ENCODE measurements around the gene MLXIP. TPM values are rescaled to one million over a fixed set of nuclear protein-coding genes. Genes with fewer than 3 reads are reported as not detected.

The MLXIP gene
- total and polyA plus RNA-seq, 2 of the 13 experiments (the other 11 are each of a cell fraction or from before 2014, with no cell fraction given): 5.3 to 6.7 TPM

DNA sequence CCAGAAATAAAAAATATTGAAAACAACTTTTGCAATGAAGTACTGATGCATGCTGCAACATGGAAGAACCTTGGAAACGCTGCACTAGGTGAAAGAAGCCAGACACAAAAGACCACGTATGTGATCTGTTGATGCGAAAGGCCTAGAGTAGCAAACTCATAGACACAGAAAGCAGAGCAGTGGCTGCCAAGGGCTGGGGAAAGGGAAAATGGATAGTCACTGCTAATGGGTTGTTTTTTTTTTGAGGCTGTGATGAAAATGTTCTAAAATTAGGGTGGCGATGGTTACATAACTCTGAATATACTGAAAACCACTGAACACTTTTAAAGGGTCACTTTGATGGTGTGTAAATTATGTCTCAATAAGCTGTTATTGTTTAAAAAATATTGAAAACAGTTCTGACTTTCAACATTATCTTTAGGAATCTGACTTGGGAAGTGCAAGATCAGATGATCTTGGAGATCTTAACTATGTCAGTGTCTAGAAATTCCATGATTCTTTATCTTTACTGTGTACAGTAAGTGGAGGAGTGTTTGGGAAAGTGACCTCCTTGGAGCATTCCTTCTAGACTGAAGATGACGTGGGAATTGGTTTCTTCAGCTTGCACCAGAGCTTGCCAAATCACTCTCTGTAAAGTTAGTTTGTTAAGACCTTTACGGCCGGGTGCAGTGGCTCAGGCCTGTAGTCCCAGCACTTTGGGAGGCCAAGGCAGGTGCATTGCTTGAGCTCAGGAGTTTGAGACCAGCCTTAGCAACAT, 12.4 kb downstream of the MLXIP start:
- peaks cover 16% of the 10 kb centered on the region; the same call in 1 of the 2 replicates for H4K20me1 ChIP-seq (ENCODE audit: insufficient read depth, low read length)
- peaks cover 33% of the 10 kb centered on the region for H3K79me2 ChIP-seq (ENCODE audit: insufficient read depth, low read length)
- H3K9me3 ChIP-seq (ENCODE audit: low read length): no peaks in the 10 kb centered on the region
- in situ Hi-C loops (cut with HindIII; ENCODE audit: extremely low pct_ligation_motif_present, low pct_unique_long_range_greater_than_20kb) (no loop called here), intact Hi-C loops (cut with micrococcal nuclease; ENCODE audit: unreplicated experiment) (no loop called here)
- H3K4me3 ChIP-seq (replicated peaks in 1 of 3; ENCODE audit: insufficient read depth in 1 of 3, low read depth in 2 of 3, low read length in 3 of 3): no peak overlapping the region
- DNase-seq (ENCODE audit: low spot score) (no peak), FAIRE-seq (no peak), ATAC-seq (no peak)
- H3K9ac ChIP-seq (ENCODE audit: insufficient read depth, low read depth, low read length): no peak overlapping the region
- H3K27me3 ChIP-seq (ENCODE audit: control insufficient read depth in 1 of 2, insufficient read depth in 2 of 2, low read length in 2 of 2): no peaks in the 10 kb centered on the region
- peaks cover 6 to 22% of the 10 kb centered on the region in 2 experiments; a peak in 3 of 5 replicates for H3K36me3 ChIP-seq (replicated peaks in 1 of 2; ENCODE audit: control insufficient read depth in 1 of 2, insufficient read depth in 2 of 2, low read length in 2 of 2)
- peaks cover 26% of the 10 kb centered on the region for H3K4me1 ChIP-seq (ENCODE audit: insufficient read depth, low read length)
- CTCF ChIA-PET (ENCODE audit: low intra/inter-chr PET ratio, low total read pairs): no interaction called here
- POLR2A ChIA-PET: no interaction called here
- BruUV-seq (replicated peaks): no TSS peak
- no peak overlapping the region for H2AFZ ChIP-seq (ENCODE audit: low read length)
- H3K4me2 ChIP-seq (ENCODE audit: low read depth, low read length): no peak overlapping the region
- WGBS (ENCODE audit: low lambda C conversion rate): 94% methylated on average over 7 of the region's 7 CpGs
- H3K27ac ChIP-seq (ENCODE audit: extremely low read length, insufficient read depth, low read length): no peak overlapping the region
- TF ChIP-seq FOXO1 (CRISPR knock-in tag; IDR thresholded peaks at IDR 0.05) (no peak), ZNF562 (CRISPR knock-in tag; IDR thresholded peaks at IDR 0.05; ENCODE audit: borderline replicate concordance) (no peak), ZMYM2 (CRISPR knock-in tag; IDR thresholded peaks at IDR 0.05) (no peak), HMGA1 (CRISPR knock-in tag; conservative IDR thresholded peaks at IDR 0.05) (no peak), RXRB (CRISPR knock-in tag; IDR thresholded peaks at IDR 0.05; ENCODE audit: borderline replicate concordance) (no peak), ELF3 (CRISPR knock-in tag; IDR thresholded peaks at IDR 0.05) (no peak), GZF1 (CRISPR knock-in tag; IDR thresholded peaks at IDR 0.05) (no peak), ZFP82 (CRISPR knock-in tag; IDR thresholded peaks at IDR 0.05; ENCODE audit: borderline replicate concordance) (no peak), SOX13 (IDR thresholded peaks at IDR 0.05) (no peak), SOX13 (CRISPR knock-in tag; conservative IDR thresholded peaks at IDR 0.05 in 1 of 2, IDR thresholded peaks at IDR 0.05 in 1 of 2) (no peak), ZNF230 (CRISPR knock-in tag; IDR thresholded peaks at IDR 0.05) (no peak)
- TF ChIP-seq, protein P1, sequence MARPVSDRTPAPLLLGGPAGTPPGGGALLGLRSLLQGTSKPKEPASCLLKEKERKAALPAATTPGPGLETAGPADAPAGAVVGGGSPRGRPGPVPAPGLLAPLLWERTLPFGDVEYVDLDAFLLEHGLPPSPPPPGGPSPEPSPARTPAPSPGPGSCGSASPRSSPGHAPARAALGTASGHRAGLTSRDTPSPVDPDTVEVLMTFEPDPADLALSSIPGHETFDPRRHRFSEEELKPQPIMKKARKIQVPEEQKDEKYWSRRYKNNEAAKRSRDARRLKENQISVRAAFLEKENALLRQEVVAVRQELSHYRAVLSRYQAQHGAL (CRISPR knock-in tag; IDR thresholded peaks at IDR 0.05; ENCODE audit: not compliant biosample characterization): no peak
- TF ChIP-seq, protein P2, sequence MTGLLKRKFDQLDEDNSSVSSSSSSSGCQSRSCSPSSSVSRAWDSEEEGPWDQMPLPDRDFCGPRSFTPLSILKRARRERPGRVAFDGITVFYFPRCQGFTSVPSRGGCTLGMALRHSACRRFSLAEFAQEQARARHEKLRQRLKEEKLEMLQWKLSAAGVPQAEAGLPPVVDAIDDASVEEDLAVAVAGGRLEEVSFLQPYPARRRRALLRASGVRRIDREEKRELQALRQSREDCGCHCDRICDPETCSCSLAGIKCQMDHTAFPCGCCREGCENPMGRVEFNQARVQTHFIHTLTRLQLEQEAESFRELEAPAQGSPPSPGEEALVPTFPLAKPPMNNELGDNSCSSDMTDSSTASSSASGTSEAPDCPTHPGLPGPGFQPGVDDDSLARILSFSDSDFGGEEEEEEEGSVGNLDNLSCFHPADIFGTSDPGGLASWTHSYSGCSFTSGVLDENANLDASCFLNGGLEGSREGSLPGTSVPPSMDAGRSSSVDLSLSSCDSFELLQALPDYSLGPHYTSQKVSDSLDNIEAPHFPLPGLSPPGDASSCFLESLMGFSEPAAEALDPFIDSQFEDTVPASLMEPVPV (CRISPR knock-in tag; IDR thresholded peaks at IDR 0.05): no peak
- TF ChIP-seq, protein P3, sequence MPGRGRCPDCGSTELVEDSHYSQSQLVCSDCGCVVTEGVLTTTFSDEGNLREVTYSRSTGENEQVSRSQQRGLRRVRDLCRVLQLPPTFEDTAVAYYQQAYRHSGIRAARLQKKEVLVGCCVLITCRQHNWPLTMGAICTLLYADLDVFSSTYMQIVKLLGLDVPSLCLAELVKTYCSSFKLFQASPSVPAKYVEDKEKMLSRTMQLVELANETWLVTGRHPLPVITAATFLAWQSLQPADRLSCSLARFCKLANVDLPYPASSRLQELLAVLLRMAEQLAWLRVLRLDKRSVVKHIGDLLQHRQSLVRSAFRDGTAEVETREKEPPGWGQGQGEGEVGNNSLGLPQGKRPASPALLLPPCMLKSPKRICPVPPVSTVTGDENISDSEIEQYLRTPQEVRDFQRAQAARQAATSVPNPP (CRISPR knock-in tag; IDR thresholded peaks at IDR 0.05): no peak
- TF ChIP-seq, protein P4, sequence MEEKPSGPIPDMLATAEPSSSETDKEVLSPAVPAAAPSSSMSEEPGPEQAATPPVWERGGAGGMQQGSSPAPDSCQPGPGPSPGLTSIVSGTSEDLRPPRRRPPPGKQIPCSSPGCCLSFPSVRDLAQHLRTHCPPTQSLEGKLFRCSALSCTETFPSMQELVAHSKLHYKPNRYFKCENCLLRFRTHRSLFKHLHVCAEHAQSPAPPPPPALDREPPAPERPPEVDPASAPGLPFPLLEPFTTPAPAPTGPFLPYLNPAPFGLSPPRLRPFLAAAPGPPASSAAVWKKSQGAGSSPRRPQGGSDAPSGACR (CRISPR knock-in tag; IDR thresholded peaks at IDR 0.05): no peak
